Osteoblast (primary cell): ENCODE results near the gene OR2C3. TPM values are rescaled to one million over a fixed set of nuclear protein-coding genes. Genes with fewer than 3 reads are reported as not detected.

ENCODE experiments used
- DNase-seq: peaks from one replicate; pipeline ENCODE4 v3.0.0; 2011; ENCODE audit warnings: low spot score, mixed read lengths; ENCODE audit not compliant: insufficient read length; ENCODE audit errors: missing footprints
- H2AFZ ChIP-seq: 2 replicates; pipeline ENCODE4 v1.6.0; 2011; ENCODE audit warnings: mild to moderate bottlenecking, low read length
- H3K27ac ChIP-seq: 2 replicates; pipeline ENCODE4 v1.5.1; 2011; ENCODE audit warnings: mild to moderate bottlenecking, low read depth, low read length, moderate library complexity
- H3K27me3 ChIP-seq: 2 replicates; pipeline ENCODE4 v1.6.0; 2012; ENCODE audit warnings: mild to moderate bottlenecking, control low read depth, inconsistent platforms, low read length, moderate library complexity; ENCODE audit not compliant: insufficient read depth
- H3K36me3 ChIP-seq: 2 replicates; pipeline ENCODE4 v1.5.1; 2011; ENCODE audit warnings: mild to moderate bottlenecking, low read length, control low read depth, moderate library complexity; ENCODE audit not compliant: insufficient read depth
- H3K4me1 ChIP-seq: 2 replicates; pipeline ENCODE4 v1.5.1; 2011; ENCODE audit warnings: mild to moderate bottlenecking, low read length, control low read depth, moderate library complexity; ENCODE audit not compliant: insufficient read depth
- H3K4me2 ChIP-seq: 2 replicates; pipeline ENCODE4 v1.6.0; 2011; ENCODE audit warnings: mild to moderate bottlenecking, low read length; ENCODE audit not compliant: insufficient read depth
- H3K4me3 ChIP-seq: fragments of 200-600 bp; sonication (generic); 3 replicates; pipeline ENCODE4 v1.5.1; 2012; ENCODE audit warnings: mild to moderate bottlenecking, low read length, inconsistent platforms; ENCODE audit not compliant: insufficient read depth
- H3K79me2 ChIP-seq: 2 replicates; pipeline ENCODE4 v1.6.0; 2012; ENCODE audit warnings: mild to moderate bottlenecking, low read length, control low read depth, inconsistent platforms; ENCODE audit not compliant: insufficient read depth
- H3K9me3 ChIP-seq: 2 replicates; pipeline ENCODE4 v1.5.1; 2011; ENCODE audit warnings: low read depth, low read length, control low read depth
- H4K20me1 ChIP-seq: 2 replicates; pipeline ENCODE4 v1.6.0; 2012; ENCODE audit warnings: mild to moderate bottlenecking, low read length, control low read depth; ENCODE audit not compliant: insufficient read depth
- CTCF ChIP-seq: IDR thresholded peaks from 2 replicates; pipeline ENCODE4 v1.5.1; 2011; ENCODE audit warnings: mild to moderate bottlenecking, low read depth, low read length, moderate library complexity; ENCODE audit errors: extremely low read depth
- total RNA-seq: library from RNA; depleted of rRNA; stranded (reverse); fragments of >200 nt; gene quantifications from 2 replicates; pipeline ENCODE4 v1.2.3, GENCODE V29; 2012

OR2C3 gene
- not detected in 2 replicates for total RNA-seq

- no peak for TF ChIP-seq CTCF
- Histone ChIP-seq H2AFZ (no peak within 1 kb of the TSS), H3K9me3 (peaks cover 5% of the 10 kb centered on the region), H3K4me1 (no peaks in the 10 kb centered on the region), H4K20me1 (no peaks in the 10 kb centered on the region), H3K36me3 (no peaks in the 10 kb centered on the region), H3K27ac (no peak within 1 kb of the TSS), H3K27me3 (no peaks in the 10 kb centered on the region), H3K4me2 (no peak within 1 kb of the TSS), H3K79me2 (no peaks in the 10 kb centered on the region), H3K4me3 (no peak within 1 kb of the TSS)
- no peak for DNase-seq
Observed at GRCh38 chr1:247536340-247536739, at the start of gene OR2C3. OR2C3 (minus strand) TSS chr1:247536440; CDS start chr1:247532511, 3,929 bp downstream.

GRCh38 chr1:247578946-247579460 lies 42.8 kb upstream of the OR2C3 start:
- H4K20me1 ChIP-seq, result no peaks in the 10 kb centered on the region
- DNase-seq, result no peak
- H3K79me2 ChIP-seq, result no peaks in the 10 kb centered on the region
- H3K9me3 ChIP-seq, result peaks cover 7% of the 10 kb centered on the region
- no peaks in the 10 kb centered on the region for H3K4me1 ChIP-seq
- no peak overlapping the region for H3K4me3 ChIP-seq
- no peak overlapping the region for H3K27ac ChIP-seq
- H3K4me2 ChIP-seq, result no peak overlapping the region
- H3K36me3 ChIP-seq, result no peaks in the 10 kb centered on the region
- no peak for TF ChIP-seq CTCF
- no peaks in the 10 kb centered on the region for H3K27me3 ChIP-seq
- H2AFZ ChIP-seq, result no peak overlapping the region

- H4K20me1 ChIP-seq, result no peaks in the 10 kb centered on the region
- H2AFZ ChIP-seq, result no peak overlapping the region
- H3K4me2 ChIP-seq, result no peak overlapping the region
- no peak overlapping the region for H3K4me3 ChIP-seq
- no peaks in the 10 kb centered on the region for H3K27me3 ChIP-seq
- DNase-seq, result no peak
- TF ChIP-seq CTCF, result peak; percentile 30
- peaks cover 7% of the 10 kb centered on the region for H3K9me3 ChIP-seq
- no peaks in the 10 kb centered on the region for H3K36me3 ChIP-seq
- H3K27ac ChIP-seq, result no peak overlapping the region
- H3K79me2 ChIP-seq, result no peaks in the 10 kb centered on the region
- H3K4me1 ChIP-seq, result no peaks in the 10 kb centered on the region
Observed at GRCh38 chr1:247576514-247576913, 40.3 kb upstream of the OR2C3 start.

- Histone ChIP-seq H4K20me1 (no peaks in the 10 kb centered on the region), H3K79me2 (no peaks in the 10 kb centered on the region), H3K36me3 (no peaks in the 10 kb centered on the region), H3K27me3 (no peaks in the 10 kb centered on the region), H3K27ac (no peak overlapping the region), H3K9me3 (peaks cover 6% of the 10 kb centered on the region), H3K4me1 (no peaks in the 10 kb centered on the region), H3K4me2 (no peak overlapping the region), H3K4me3 (no peak overlapping the region), H2AFZ (no peak overlapping the region)
- TF ChIP-seq CTCF, result no peak
- DNase-seq, result no peak
Observed at GRCh38 chr1:247574664-247575063, 38.4 kb upstream of the OR2C3 start.
